Stimulated activated CD4-positive, alpha-beta T cell treated with anti-CD3 and anti-CD28 coated beads, Interleukin-12 subunit alpha, Interleukin-12 subunit beta, amount 100 ng/mL, for 24 hours (primary cell): ENCODE measurements around the gene KCND2.

Experiments used
- DNase-seq, 2 experiments: peaks; one replicate each; pipeline ENCODE4 v3.0.0-alpha.2; 2020; ENCODE audit warnings: low read depth in 2 of 2

KCND2 gene

DNA sequence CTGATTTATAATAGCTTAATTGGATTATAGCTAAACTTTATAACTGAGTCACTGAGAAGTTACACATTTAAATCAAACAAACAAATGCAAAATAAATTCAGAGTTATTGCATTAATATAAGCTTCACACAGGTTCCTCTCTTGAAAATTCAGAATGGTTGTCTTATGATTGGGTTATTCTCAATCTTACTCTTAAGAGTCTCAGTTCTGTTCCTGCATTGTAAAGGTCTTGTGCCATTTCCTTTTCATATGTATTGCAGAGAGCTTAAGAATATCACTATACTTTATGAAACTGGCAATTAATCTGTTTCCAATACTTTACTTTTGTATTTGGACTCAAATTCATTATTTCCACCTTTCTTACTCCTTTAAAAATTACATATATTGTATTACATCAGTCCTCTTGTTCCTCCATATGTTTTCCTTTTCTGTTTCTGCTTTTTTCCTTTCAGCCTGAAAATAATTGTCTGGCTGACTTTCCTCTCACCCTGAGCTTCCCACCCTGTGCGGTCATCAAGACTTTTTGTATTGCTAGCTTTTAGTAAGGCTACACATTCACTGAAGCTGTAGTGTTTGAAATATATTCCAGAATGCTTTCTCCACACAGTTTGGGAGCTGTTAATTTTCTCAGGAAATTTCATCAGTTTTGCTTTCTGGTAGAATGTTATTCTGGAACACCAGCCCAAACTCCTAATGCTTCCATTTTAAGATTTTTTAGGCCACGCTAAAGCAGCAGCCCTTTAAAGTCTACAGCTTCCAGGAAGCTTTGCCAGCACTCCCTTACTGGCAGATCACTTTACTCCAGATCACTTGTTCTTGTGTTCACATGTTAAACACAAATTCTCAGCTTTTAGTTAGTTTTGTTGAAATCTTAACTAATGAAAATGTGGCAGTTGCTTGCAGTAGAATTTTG is 139.4 kb downstream of the KCND2 start:
- DNase-seq, result no peak

DNA sequence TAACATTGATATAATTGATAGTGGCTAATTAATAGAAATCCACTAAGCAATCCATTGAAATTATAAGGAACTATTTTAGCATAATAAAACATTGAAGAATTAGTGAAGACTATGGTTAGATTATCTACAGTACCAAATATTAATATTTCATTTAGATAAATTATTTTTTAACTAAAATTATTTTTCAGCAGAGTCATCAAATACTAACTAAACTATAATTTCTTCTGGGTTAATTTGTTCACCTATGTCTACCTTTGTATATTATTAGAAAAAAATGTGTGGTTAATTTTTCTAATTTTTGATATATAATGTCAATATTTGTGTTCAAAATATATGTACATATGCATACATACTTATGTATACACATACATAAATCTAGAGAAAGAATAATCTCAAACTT is 140.2 kb downstream of the KCND2 start:
- no peak for DNase-seq

DNA sequence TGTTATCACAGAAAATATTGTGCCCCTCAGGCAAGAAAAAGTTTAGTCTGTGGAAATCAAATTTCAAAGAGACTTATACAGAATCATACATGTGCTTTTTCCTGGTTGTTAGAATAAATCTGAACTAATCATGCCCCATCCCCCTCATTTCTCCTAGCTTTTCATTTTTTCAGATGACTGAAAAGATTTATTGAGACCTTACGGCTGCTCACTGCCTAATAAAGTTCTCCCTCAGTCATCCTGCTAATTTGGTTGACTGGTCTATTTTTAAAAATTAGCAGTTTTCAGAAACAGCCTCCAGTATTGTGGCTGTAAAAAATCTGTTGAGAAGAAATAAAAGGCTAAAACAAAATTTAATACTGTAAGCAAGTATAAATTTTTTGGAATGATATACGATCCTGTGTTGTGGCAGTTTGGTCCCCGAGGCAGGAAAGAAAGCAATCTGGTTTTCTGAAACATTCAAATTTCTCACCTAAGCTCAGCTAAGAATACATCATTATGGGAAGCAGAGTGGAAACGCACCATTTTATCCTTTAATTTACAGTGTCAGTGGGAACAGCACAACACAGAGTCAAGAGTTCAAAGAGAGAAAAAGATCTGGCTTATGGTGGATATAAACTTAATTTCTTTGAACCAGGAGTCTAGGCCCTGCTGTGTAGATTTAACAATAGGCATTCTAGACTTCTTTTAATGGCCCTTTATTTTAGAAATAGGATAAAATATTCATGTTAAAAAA is 144.4 kb downstream of the KCND2 start:
- DNase-seq, result no peak

DNA sequence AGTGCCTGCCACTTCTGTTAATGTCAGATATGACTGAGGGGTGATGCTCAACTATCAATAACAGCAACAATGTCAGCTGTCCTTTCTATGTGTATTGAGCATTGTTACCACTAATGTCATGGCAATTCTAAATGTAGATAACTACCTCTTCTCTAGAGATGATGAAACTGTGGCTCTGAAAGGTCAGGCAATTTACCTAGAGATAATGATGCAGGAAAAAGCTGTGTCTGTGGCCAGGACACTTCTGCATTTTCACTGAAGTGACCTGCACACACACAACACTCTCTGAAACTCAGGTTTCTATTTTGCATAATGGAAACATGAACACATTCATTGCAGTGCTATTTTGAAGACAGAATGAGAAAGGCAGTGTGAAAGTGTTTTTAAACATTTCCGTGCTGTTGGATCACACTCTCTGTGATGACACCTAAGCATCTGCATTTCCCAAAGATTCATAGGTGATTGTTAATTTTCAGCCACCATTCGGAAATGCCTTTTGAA is 148.2 kb downstream of the KCND2 start:
- no peak for DNase-seq

DNA sequence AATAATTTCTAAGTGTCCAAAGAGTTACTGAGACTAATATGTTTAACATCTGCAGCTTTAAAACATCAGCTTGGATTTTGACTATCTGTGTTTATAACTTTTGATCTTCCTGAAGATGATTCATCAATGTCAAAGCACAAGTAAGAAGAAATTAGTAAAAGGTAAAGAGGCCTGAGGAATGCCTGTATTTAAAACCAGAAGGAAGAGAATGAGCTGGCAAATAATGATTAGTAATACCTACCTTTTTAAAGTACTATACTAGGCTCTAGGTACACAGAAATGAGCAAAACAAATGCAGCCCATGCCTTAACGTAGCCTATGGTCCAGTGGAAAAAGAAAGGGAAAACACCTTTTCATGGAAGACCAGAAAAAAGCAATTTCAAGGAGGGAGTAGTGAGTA is 158.0 kb downstream of the KCND2 start:
- DNase-seq, result no peak

DNA sequence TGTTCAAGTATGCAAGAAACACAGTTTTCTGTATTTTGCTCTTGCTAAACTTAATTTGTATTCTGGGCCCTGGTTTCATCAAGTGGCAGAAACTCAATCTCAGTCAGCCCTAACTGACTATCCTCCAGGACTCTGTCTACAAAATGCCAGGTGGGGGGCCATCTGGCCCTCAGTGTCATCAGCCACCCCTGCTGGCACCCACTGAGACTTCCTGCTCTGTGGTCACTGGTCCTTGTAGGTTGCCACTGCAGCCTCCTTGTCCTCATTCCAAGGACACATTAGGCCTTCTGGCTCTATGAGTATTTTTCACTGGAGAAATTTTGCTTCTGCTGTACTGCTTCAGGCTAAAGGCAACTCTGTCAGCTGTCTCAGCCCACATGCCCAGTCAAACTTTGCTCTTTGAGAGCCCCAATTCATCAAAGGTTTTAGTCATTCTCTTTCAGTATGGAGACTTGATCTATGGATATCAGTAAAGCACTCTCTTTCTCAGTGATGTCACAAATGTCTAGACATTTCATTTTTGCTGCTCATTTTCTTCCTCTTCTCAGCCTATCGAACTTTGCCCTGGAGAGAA is 163.6 kb downstream of the KCND2 start:
- no peak for DNase-seq

DNA sequence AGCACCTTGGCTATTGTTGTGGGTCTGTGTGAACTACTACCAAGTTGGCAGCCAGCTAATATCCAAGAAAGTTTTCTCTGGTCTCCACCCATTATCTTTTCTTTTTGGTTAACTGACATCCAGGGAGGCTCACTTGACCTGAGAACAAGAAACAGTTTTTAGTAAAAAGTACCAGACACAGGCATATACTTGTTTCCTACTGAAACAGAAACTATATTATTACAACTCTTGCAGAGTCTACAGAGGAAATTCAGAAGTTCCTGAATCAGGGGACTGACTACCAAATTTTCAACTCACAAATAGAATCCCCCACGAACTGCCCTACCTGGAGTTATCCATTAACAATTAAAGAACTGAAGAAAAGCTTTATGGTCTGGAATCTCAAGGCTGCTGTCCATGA is 168.9 kb downstream of the KCND2 start:
- DNase-seq, result no peak

DNA sequence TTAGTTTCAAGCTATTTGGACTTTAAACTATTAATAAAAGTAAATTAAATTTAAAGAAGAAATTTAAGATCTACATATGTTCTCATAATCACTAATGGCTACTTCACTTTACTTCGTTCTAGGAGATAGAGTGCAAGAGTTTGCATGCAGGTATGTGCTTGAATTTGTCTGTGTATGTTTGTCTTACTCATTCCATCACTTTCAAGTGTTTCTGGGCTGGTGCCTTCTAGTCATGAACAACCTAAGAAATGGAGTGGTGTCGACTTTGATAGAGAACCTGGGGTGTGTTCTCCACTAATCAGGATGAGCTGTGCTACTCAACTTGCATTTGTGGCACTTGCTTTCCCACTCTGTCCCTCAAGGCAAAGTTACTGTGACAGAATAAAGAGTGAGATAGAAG is 169.9 kb downstream of the KCND2 start:
- DNase-seq, result no peak

DNA sequence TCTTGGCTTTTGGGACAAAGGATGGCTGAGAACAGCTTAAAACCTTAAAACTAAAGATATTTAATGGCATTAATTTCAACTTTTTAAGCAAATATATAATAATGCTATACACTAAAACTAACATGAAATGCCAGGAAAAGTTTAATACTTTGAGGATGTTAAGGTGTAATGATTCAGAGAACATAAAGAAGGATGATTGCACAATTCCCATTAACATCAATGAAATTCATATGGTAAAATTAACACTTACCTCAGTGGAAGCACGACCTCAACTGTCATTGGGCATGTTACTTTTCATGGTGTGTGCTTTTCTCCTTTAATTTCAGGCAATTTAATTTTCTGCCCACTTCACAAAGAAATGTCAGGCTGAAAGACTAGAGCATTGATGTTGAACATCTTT is 171.7 kb downstream of the KCND2 start:
- DNase-seq, result no peak

DNA sequence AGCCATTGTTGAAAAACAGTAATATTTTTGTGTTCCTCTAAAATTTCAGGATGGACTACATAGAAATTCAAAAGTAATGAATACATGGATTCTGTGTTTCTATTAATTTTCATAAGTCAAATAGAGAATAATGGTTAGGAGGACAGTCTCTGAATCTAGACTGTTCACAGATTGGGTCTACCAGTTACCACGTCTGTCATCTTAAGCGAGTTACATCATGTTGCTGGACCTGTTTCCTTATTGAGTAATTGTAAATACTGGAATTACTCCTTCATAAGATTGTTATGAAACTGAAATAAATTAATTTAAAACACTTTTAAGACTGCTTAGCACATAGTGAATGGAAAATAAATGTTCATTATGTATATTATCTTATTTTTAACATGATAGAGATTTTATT is 172.3 kb downstream of the KCND2 start:
- no peak for DNase-seq

DNA sequence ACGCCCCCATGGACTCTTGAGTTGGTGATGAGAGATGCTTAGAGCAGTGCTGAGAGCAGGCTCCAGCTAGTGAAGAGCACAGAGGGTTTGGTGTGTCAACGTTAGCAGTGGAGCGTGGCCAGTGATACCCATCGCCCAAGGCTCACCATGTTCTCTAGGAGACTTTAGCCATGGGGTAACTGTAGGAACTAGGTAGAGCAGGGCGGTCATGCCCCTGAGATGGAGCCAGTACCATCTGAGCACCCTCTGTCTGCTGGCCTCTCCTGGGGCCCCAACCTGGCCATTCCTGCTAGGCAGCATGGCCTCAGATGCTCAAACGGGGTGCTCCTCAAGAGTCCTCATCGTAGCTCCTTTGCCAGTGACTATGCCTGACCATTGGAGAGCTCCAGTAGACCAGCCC is 179.7 kb downstream of the KCND2 start:
- no peak for DNase-seq

DNA sequence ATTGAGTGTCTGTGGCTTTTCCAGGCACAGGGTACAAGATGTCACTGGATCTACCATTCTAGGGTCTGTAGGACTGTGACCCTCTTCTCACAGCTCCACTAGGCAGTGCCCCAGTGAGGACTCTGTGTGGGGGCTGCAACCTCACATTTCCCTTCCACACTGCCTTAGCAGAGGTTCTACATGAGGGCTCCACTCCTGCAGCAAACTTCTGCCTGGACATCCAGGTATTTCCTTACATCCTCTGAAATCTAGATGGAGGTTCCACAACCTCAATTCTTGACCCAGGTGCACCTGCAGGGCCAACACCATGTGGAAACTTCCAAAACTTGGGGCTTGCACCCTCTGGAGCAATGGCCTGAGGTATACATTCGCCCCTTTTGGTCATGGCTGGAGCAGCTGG is 183.7 kb downstream of the KCND2 start:
- no peak for DNase-seq

DNA sequence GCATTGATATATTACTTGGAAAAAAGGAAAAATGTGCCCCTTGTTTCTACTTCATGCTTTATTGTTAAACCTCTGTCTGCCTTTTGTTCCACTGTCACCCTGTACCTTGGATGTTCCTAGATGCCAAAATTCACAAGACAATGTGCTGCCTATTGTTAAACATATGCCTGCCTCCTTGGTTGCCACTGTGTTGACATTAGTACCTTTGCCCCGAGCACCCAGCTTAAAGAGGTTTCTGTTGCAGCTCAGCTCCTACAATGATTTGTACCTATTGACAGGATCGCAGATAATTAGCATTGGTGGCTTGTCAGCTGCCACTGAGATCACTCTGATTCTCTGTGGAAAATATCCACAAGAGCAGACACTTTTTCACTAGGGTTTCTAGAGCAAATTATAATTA is 188.0 kb downstream of the KCND2 start:
- no peak for DNase-seq

DNA sequence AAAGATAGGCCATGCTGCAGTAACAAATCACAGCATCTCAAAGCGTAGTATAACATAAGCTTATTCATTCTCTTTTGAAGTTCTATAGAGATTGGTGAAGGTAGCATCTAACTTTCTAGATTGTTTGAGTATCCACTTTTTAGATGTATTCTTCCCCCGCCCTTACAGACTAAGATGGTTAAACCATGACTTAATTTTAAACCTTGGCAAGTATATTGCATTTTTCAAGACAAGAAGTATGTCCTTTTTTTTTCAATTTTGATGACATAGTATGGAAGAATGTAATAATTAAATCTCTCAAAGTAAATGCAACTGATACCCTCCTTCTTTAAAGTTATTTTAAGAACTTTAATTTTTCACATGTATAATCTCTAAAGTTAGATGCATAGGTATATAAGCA is 190.0 kb downstream of the KCND2 start:
- DNase-seq, result no peak

DNA sequence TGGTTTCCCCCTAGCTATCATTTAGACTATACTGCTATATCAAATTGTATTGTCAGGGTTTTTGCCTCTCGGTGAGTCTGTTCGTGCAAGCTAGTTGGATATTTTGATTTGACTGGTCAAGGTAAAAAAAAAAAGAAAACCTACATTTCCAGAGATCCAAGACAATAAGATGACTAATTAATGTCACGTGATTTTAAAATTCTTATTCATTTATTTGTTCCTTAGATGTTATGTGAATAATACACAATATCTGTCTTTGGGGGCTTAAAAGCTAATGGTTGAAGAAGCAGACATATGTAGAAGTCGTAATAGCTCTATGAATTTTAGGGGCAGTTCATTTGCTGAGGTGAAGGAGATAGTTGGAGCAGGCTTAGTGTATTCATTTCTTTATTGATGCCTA is 191.1 kb downstream of the KCND2 start:
- DNase-seq, result no peak

DNA sequence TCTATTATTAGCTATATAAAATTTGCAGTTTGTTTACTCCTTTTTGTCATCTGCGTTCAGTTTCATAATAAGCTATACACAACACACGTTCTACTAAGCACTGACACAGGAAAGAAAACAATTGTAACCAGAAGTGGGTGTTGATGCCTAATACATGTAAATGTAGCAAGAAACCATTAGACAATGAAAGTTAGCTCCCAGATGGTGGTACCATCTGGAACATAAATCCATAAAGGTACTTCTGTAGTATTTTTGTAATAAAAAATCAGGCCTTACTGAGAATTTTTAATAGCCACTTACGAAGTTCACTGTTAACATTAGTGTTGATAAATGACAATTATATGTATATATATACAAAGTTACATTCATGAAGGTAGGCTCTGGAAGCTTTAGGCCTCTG is 194.7 kb downstream of the KCND2 start:
- DNase-seq, result no peak

DNA sequence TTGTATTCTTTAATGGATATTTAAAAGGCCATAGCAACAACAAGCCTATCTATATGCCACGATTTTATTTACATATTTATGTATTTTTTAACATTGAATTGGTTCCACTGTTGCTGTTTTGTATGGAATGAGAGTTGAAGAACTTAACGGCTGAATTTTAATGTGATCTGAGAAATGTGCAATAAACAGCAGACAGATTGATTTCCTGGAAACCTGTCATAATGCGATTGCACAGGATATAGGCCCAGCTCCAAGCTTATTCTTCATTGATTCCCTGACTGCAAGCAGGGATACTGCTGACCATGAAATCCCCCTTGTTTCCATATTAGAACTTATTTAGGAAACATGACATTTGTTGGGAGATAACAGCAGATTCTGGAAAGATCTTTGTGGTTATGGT is 195.6 kb downstream of the KCND2 start:
- DNase-seq, result no peak

DNA sequence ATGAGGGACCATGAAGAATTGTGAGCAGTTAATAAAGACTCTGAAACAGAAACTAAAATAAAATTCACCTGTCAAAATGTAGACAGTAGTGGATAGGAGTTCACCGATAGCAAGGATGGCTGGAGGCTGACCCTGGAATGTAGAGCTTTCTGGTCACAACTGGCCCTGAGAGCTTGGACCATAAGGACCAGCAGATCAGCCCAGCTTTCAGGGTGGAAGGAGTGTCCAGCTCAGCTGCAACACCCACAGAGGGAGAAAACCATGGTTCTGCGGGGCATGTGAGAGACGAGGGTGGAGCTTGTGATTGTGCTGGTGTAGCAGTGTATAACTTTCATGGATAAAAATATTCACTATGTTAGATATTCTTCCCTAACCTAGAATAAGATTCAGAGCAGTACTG is 199.9 kb downstream of the KCND2 start:
- DNase-seq, result no peak

DNA sequence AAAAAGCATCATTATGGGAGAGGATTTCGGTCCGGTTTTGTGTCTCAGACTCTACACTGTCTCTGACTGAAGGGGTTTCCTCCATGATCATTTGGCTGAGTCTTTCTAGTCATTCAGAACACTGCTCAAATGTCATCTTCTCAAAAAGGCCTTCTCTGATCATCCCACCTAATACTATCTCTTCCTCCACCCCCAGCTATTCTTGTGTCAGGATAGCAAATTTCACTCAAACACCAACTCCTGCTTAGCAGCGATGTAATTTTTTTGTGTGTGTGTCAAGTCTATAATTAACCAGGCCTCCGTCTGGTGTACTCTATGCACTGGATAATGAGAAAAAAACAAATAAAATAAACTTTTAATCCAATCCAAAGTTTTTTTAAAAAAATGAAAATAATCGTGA is 200.4 kb downstream of the KCND2 start:
- DNase-seq, result no peak

DNA sequence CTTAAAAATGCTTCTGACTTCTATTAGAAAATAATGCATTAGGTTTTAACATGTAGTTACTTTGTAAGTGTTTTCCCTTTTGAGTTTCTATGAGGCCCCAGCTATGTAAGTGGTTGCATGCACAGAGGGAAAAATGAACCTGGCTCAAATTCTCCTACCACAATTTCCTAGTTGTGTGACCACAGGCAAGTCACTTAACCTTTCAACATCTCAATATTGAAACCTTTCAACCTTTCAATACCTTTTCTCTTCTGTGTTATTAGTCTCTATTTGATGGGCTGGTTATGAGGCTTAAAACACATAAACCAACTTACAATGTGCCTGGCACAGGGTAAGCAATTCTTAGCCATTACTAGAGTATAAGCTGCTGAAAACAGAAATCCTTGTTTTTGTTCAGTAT is 203.0 kb downstream of the KCND2 start:
- DNase-seq, result no peak

DNA sequence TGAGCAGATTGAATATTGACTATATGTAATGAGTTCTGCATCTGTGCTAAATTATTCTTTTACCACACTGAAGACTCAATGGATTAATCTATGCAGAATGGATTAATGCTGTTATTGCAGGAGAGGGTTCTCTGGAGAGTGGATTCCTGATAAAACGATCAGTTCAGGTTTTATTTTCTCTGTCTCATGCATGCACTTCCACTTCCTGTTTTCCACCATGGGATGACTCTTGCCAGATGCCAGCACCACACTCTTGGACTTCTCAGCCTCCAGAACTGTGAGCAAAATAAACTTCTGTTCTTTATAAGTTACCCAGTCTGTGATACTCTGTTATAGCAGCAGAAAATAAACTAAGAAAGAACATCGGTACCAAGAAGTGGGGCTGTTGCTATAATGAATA is 207.5 kb downstream of the KCND2 start:
- no peak for DNase-seq

DNA sequence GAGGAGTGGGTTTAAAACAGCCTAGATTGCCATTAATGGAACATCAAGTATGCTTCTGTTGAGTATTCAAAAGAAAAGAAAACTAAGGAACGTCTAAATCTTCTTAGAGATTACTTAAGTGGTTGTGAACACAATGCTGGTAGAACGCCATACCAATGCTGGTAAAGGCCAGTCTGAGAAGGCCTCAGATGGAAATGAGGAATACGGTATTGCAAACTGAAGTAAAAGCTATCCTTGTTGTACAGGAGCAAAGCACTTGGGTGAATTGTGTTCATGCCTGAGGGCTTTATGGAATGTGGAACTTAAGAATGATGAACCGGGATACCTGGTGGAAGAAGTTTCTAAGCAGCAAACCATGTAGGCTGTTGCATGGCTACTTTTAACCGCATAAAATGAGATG is 208.0 kb downstream of the KCND2 start:
- no peak for DNase-seq

DNA sequence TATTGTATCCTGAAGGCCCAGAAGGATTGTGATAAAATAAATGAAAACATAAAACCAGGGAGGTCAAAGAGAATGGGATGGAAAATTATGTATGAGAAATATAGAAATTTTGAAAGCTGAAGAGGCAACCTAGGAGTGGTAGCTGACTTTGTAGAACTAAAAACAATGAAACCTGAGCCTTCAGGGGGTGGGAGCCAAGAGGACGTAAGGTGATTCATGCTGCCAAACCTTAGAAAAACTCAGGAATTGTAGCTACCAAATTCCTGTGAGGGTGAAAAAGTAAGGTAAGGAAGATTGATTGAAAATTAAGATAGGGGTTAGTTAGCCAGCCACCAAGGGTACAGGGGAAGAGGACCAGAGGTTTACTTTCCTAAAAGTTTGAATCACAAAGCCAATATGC is 213.2 kb downstream of the KCND2 start:
- DNase-seq, result no peak
